Subcutaneous adipose tissue (tissue), 4 donors: Measurements from ENCODE around the gene RAI1. TPM values are rescaled to one million over a fixed set of nuclear protein-coding genes. Genes with fewer than 3 reads are reported as not detected.

ENCODE experiments used
- total RNA-seq, 4 donors: library from RNA; depleted of rRNA; stranded (reverse); fragments of >200 nt; gene quantifications; one replicate each; pipeline ENCODE4 v1.1.0, GENCODE V29; 2016
- TF ChIP-seq, protein P1 (sequence below): fragments of 450-650 bp; IDR thresholded peaks from one replicate; pipeline ENCODE4 v1.5.1; 2016; ENCODE audit warnings: low read depth, mild to moderate bottlenecking, control low read depth, antibody characterized with exemption, moderate library complexity

The RAI1 gene
- total RNA-seq, 4 donors from 2014 or later, result 4.1 to 20.0 (median 7.5) TPM

DNA sequence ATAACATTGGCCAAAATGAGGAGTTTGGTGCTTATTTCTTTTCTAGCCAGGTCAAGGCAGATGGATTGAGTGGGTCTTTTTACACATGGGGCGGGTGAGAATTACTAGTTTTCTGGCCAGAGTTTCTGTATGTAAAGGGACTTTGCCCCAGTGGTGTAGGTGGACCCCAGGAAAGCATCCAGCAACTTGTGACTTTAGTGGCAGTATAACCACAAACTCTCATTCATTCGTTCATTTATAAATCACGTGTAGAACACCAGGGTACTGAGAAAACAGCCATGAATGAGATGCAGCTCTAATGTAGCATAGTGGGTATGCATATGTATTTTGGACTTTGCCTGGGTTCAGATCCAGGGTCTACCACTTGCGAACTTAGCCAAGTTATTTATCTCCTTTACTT is 8.1 kb downstream of the RAI1 start:
- TF ChIP-seq, protein P1, sequence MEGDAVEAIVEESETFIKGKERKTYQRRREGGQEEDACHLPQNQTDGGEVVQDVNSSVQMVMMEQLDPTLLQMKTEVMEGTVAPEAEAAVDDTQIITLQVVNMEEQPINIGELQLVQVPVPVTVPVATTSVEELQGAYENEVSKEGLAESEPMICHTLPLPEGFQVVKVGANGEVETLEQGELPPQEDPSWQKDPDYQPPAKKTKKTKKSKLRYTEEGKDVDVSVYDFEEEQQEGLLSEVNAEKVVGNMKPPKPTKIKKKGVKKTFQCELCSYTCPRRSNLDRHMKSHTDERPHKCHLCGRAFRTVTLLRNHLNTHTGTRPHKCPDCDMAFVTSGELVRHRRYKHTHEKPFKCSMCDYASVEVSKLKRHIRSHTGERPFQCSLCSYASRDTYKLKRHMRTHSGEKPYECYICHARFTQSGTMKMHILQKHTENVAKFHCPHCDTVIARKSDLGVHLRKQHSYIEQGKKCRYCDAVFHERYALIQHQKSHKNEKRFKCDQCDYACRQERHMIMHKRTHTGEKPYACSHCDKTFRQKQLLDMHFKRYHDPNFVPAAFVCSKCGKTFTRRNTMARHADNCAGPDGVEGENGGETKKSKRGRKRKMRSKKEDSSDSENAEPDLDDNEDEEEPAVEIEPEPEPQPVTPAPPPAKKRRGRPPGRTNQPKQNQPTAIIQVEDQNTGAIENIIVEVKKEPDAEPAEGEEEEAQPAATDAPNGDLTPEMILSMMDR, result no peak

DNA sequence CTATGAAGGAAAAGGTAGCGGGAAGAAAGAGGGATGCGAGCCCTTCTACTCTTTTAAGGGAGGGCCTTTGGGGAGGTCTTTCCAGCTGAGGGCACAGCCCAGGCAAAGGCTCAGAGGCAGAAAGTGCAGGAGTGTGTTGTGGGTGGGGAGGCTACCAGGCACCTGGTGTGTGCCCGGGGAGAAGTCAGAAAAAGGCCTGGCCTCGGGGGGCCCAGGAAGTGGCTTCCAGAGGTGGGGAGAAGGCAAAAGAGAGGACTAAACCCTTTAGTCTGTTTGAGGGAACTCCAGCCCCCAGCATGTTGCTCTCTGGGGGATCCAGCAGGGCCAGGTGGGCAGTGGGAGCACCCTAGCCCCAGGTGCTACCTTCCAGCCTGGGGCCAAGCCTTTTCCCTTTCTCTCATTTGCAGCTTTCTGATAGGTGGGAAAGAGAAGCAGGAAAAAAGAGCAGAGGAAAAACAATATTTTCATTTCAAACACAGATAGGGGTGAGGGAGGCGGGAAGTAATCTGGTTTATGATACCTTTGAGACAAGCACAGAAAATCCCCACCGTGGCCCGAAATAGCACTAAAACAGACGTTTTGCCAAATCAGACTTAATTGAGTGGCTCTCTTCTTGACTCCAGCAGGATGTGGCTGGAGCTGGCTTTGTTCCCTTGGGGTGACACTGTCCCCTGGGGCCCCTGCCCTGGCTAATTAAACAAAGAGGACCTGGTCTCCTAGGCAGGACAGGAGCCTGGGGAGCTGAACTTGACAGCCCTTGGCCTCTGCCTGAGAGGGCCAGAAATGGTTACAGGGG is 10.4 kb downstream of the RAI1 start:
- TF ChIP-seq, protein P1, result no peak

DNA sequence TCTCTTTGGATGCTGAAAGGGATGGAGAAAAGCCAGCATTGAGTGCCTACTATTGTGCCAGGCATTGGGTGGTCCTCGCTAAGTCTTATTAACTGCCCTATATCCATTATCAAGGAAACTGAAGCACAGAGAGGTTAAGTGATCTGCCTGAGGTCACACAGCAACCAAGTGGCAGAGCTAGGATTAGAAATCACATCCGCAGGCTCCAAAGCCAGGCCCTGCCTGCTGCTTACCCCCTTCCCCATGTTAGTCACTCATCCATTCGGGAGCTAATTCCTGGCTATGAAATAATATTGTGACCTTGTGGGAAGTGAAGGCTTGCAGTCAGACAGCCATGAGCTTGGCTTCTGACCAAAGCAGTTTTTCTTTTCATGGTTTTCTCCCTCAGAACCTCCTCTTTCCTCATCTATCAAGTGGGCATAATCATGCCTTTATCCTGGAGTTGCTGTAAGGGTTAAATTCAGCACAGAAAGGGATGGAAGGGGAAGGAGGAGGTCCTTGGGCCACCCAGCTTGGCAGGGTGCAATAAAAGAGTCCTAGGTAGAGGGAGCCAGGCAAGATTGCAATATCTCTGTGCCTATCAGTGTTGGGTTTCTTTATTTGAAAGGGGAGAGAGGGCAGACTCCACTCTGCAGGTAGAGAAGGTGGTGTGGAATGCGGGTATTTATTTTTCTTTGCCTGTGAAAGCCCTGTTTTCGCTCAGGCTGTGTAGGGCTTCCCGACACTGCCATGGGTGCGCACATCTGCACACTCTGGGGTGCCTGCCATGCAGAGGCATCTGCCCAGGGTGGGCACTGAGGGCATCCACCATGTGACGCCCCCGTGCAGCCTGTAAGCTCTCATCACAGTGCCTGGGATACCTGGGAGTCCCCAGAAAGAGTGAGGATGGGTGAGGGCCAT is 11.3 kb downstream of the RAI1 start:
- TF ChIP-seq, protein P1, result no peak

DNA sequence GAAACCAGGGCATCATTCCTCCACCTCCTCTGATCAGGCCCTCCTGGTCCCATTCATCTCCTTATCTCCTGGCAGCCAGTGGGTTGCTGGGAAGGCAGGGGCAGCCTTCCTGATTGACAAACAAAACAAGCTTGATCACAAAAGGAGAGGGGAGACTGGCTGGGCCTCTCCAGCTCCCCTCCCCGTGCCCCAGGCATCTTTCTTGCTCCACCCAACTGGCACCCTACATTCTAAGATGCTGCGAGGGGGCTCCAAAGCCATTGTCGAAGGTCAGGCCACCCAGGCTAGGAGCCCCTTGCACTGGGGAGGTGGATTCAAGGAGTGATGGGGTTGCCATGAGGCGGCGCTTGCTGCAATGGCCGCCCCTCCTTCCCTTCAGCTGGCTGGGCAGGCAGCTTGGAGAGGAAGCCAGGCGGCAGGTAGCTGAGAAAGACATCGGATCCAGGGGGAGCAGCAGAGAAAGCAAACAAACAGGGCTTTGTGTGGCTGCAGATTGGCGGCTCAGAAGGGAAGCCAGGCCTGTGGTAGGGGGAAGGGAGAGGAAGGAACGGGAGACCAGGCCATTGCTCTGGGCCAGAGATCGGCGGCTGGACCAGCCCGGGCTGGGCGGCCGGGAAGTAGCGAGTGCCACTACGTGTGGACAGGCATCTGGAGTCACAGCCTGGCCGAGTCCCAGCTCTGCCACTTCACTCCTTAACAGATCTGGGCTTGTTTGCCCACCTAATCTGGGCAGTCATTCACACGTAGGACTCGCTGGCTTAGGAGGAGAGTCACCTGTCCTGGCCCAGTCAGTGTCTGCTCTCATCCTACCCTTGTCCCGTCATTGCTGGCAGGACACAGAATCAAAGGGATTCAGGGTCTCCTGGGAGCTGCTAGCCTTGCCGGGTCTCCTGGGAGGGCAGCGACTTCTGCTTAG is 12.3 kb downstream of the RAI1 start:
- TF ChIP-seq, protein P1, result no peak

DNA sequence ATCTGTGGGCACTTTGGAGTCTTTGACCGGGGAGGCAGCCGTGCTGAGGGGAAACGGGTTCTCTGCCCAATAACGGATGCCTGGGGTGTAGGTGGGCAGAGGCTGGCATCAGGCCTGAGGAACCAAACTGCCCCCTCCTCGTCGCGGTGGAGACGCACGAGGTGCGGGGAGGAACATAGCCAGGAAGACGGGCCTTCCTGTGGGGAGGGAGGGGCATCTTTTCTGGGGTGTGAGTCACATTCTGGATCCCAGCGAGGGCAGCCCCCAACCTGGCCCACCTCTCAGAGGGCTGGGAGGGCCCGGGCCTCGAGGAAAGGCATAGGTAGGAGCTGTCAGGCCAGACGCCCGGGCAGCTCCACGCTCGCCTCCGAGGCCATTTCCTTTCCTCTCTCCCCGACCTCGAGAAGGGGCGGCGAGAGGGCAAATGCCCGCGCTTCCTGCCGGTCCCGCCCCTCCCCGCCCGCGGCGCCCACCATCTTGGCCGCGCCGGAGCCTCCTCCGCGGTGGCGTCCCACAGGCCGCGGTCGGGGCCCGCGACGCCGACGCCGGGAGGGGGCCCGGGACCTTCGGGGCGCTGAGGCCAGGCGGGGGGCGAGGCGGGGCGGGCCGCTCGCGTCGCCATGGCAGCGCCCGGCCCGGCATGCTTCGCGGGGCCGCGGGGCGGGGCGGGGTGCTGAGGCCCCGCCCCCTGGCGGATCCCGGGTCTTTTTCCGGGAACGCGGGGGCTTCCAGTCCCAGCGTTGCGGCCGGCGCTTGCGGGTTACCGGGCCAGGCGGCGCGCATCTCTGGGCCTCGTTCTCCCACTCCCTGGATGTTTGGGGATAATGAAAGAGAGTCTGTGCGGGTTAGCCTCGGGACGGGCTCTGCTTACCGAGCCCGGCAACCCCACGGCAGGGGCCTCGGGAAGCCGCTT is 13.2 kb downstream of the RAI1 start:
- TF ChIP-seq, protein P1, result no peak

DNA sequence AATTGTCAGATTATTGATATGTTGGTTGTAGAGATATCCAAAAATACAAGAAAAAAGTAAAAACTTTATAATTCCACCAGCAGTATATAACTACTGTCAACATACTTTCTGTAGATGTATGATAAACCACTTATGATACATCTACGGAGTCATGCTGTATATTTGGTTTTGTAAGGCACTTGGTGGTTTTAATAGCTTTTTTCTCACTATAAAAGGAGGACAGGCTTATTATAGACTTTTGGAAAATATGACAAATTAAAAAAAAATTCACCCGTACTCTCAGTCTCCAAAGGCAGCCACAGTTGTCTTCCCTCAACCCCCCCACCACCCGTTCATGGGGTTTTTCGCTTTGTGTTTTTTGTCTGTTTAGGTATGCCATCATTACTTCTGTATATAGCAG is 14.8 kb downstream of the RAI1 start:
- TF ChIP-seq, protein P1, result no peak
